Stimulated activated CD8-positive, alpha-beta memory T cell treated with anti-CD3 and anti-CD28 coated beads, Interleukin-15, amount 100 ng/mL, for 1 hour (primary cell): ENCODE results near the gene NLRP6.
"Not testable (repeated sequence)": the region's sequence is repeated elsewhere in the genome, so short reads cannot be mapped to it uniquely, and the experiment has no call there.

Source experiments
- DNase-seq: peaks from one replicate; pipeline ENCODE4 v3.0.0-alpha.2; 2020; ENCODE audit warnings: low read depth

Gene NLRP6

DNA sequence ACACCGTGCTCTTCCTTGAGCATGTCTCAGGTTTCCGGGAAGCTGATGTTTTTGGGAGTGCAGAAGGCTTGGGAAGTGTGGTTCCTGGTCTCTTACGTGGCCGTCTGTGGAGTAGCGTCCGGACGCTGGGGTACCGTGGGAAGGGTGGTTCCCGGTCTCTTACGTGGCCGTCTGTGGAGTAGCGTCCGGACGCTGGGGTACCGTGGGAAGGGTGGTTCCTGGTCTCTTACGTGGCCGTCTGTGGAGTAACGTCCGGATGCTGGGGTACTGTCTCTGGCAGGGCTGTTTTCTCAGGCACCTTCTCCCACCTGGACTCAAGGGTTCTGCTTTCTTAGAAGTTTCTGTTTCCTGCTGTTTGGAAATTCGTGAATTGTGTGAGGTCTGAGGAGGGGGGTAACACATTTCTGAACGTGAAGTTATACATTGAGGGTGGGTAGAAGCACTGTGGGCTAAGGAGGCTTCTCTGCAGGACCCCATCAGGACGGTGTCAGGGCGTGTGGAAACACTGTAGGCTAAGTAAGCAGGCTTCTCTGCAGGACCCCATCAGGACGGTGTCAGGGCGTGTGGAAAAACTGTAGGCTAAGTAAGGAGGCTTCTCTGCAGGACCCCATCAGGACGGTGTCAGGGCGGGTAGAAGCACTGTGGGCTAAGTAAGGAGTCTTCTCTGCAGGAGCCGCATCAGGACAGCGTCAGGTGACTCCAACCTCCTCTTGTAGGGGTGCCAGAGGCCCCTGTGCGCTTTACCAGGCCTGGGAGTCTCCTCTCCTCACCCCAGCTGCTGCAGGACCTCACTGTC, 47.8 kb downstream of the NLRP6 start:
- no peak for DNase-seq

GRCh38 chr11:326592-326841, 48.3 kb downstream of the NLRP6 start:
- DNase-seq: no peak

DNA sequence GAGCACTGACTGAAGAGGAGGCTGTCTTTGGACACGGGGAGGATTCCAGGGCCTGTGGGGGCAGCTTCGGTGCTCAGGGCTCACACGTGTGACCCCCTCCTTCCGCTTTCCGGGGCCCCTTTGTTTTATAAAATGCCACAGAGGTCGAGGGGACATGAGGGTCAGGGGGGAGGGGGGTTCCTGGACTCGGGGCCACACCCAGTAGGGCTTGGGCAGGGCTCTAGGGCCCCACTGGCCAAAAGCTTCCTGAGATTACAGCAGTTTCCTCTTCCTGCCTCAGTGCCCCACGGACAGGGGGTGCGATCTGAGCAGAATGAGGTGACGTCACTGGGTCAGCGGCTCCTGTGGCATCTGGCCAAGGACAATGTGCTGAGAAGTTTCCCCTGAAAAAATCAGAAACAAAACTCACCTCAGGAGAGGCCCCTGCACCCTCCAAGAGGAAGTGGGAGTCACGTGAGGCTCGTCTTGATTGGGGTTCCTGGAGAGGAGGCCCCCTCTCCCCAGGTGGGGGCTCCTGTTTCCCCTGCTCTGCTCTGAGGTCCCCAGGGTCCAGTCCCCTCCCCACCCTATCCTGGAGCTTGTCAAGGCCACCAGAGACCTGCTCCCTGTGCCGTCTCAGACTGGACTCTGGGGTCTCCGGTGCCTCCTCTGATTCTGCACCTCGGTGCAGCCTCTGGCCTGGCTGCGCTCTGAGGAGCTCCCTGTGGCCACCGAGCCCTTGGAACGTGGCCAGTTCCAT, 48.8 kb downstream of the NLRP6 start:
- DNase-seq: no peak

DNA sequence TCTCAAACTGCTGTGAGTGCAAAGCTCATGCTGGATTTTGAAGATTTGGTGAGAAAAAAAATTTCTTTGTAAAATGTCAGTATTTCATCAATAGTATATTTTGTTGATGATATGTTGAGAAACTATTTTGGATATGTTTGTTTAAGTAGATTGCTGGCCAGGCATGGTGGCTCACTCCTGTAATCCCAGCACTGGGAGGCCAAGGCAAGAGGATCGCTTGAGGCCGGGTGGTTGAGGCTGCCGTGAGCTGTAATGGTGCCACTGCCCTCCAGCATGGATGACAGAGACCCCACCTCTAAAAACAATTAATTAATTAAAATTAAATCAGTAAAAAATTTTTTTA, 49.3 kb downstream of the NLRP6 start:
- DNase-seq: no peak

GRCh38 chr11:328012-328411, 49.8 kb downstream of the NLRP6 start:
- no peak for DNase-seq

GRCh38 chr11:328516-329100, 50.4 kb downstream of the NLRP6 start:
- not testable (repeated sequence) for DNase-seq

DNA sequence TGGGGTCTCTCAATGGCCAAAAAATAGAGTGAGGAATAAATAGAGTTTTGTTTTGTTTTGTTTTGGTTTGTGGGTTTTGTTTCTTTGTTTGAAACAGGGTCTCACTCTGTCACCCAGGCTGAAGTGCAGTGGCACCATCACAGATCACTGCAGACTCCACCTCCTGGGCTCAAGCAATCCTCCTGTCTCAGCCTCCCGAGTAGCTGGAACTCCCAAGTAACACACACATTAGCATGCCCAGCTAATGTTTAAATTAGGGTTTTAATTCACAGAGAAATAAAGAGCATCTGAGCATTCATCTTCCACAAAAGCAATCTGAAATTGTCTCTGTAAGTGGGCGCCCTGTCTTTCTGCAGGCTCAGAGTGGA, 51.7 kb downstream of the NLRP6 start:
- no peak for DNase-seq

- DNase-seq: no peak
These were observed 52.1 kb downstream of the NLRP6 start for GRCh38 chr11:330307-330693.

DNA sequence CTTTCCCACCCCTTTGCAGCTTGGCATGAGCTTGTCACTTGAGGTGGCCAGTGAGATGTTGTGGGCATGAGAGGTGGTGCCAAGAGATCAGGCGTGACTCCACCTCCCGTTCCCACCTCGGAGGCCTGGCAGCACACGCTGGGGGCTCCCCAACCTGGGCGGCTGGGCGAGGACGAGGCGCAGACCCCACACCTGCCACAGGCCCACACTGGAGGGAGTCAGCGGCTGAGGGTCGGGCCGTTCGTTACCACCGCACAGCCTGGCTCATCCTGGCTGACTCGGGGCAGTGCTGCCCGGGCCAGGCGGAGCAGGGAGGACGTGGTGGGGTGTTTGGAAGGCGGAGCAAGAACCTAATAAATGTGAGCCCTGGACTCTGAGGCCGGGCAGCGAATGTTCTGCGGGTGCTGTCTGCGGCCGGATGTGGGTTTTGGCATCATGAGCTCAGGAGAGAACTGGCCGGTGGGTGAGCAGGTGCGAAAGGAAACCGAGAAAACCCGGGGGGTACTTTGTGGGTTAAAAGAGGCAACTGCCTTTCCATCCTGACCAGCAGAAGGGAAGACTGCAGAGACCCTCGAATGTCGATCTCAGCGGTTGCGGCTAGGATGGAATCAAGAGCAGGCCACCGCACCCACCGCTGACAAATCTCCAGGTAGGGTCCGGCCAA, 52.6 kb downstream of the NLRP6 start:
- no peak for DNase-seq

GRCh38 chr11:331358-332060, 53.3 kb downstream of the NLRP6 start:
- no peak for DNase-seq

DNA sequence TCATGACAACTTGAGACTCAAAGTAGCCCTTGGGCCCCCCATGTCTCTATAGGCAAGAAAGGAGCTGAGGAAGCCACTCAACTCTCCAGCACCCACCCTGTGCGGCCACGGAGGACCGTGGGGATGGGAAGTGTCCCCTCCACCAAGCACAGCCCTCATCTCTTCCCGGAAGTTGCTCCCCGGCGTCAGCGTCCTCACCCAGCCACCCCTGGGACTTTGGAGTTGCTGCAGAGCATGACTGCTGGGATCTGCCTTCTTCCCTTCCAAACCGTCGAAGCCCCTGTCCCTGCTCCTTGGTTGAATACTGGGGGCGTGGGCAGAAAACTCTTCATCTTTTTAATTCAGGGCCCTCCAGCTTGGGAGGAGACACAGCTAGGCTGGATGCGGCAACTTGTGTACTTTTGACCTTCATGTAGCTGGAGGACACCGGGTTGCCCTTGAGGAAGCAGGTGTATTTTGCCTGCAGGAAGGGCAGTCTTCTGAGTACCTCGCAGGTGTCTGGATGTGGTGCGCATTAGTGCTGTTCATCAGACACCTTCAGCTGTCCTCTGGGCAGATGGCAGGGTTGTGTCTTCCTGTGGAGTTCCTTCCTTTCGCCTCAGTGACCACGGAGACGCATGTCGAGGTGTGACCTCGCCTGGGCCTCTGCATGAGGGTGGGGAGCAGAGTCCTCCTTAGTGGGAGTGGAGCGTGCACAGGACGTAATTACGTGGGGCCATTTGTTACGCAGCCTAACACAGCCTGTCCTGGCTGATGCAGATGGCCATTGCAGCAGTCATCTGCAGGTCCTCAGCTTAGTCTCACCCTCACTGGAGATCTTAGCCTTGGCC, 54.7 kb downstream of the NLRP6 start:
- DNase-seq: no peak

- not testable (repeated sequence) for DNase-seq
These were observed 55.5 kb downstream of the NLRP6 start for GRCh38 chr11:333616-334263.

DNA sequence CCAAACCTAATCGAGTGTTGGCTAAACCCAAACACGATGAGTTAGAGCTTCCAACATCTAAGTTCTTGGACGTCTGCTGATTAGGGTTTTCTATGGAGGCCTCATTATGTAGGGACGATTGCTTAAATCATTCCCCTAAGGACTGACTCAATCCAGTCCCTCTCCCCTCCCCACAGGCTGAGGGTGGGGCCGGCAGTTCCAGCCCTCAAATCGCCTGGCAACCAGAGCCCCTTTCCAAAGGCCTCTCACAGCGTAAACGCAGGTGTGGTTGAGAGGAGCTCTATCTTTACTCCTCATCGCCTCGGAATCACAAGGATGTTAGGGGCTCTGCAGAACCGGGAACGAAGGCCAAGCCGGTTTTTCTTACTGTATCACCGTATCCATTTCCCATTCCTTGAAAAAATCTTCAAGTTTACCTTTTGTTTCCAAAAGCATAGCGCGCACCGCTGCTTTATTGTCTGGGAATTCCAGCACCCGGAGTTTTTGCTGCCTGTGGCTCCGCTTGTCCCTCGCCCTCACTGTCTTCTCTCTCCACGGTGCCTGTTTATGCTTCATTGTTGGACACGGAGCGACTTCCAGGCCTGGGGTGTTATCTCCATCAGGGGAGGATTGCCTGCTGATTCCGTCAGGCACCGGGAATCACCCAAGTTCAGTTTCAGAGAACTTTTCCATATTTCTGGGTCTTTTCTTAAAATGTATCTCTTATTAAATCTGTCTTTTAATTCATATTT, 56.2 kb downstream of the NLRP6 start:
- no peak for DNase-seq
